HepG2 (cell line): ENCODE measurements around the gene FRK. TPM values are rescaled to one million over a fixed set of nuclear protein-coding genes. Genes with fewer than 3 reads are reported as not detected.
A peak's percentile ranks its signal among the peaks of the same experiment; 100 is the strongest.

Source experiments
- ATAC-seq: fragments of 200-7000 bp; cut with Tn5 transposase; 3 replicates; pipeline ENCODE4 v1.9.1; 2020; ENCODE audit warnings: mild to moderate bottlenecking, moderate library complexity
- Bru-seq: library from RNA; stranded (reverse); fragments of 400-500 nt; gene quantifications from one replicate; lab custom pipeline; 2021; lab: Mats Ljungman, UMichigan
- BruChase-seq, 2 experiments: library from RNA; stranded (reverse); fragments of 400-500 nt; gene quantifications; one replicate each; lab custom pipeline; 2021; lab: Mats Ljungman, UMichigan
- BruUV-seq: library from RNA; stranded (reverse); fragments of 400-500 nt; replicated peaks from 2 replicates; lab custom pipeline; 2021; lab: Mats Ljungman, UMichigan
- CTCF ChIA-PET: fragments of 300-600 bp; formaldehyde crosslinking; extraction: SDS; loops from one replicate; lab custom pipeline; 2021; ENCODE audit warnings: low total read pairs, inconsistent platforms, low intra/inter-chr PET ratio; lab: Yijun Ruan, JAX
- POLR2A ChIA-PET: fragments of 350-600 bp; sonication (Branson Sonifier 250); formaldehyde crosslinking; loops from one replicate; lab custom pipeline; 2020; ENCODE audit warnings: antibody characterized with exemption, inconsistent platforms; lab: Yijun Ruan, JAX
- DNase-seq: peaks from one replicate; pipeline ENCODE4 v3.0.0-alpha.2; 2015; ENCODE audit warnings: low spot score
- FAIRE-seq: peaks from 3 replicates; lab custom pipeline; 2011; peaks lifted over from hg19 to GRCh38; lab: Jason Lieb, UNC
- H2AFZ ChIP-seq: one replicate; pipeline ENCODE4 v1.6.1; 2011; ENCODE audit warnings: low read length, inconsistent platforms
- H3K27ac ChIP-seq: fragments of 300-600 bp; 3 replicates; pipeline ENCODE4 v1.8.0; 2011; ENCODE audit warnings: mixed run types, mild to moderate bottlenecking, mixed read lengths, low read length, inconsistent platforms; ENCODE audit not compliant: insufficient read depth; ENCODE audit errors: extremely low read length
- H3K27me3 ChIP-seq, 2 experiments: fragments of 200-600 bp in 1 of 2; 2 replicates in 1 of 2; 3 replicates in 1 of 2; pipeline versions ENCODE4 v1.6.0 to v1.8.0; 2011; ENCODE audit warnings: low read length in 2 of 2, mild to moderate bottlenecking in 2 of 2, moderate library complexity in 2 of 2, inconsistent platforms in 1 of 2; ENCODE audit not compliant: insufficient read depth in 2 of 2, control insufficient read depth in 1 of 2
- H3K36me3 ChIP-seq, 2 experiments: fragments of 200-600 bp in 1 of 2; replicated peaks in 1 of 2; 2 replicates in 1 of 2; 3 replicates in 1 of 2; pipeline versions ENCODE4 v1.5.1 to v1.8.0; 2011; ENCODE audit warnings: low read length in 2 of 2, inconsistent platforms in 1 of 2; ENCODE audit not compliant: insufficient read depth in 2 of 2, control insufficient read depth in 1 of 2
- H3K4me1 ChIP-seq: 2 replicates; pipeline ENCODE4 v1.5.1; 2012; ENCODE audit warnings: low read length, inconsistent platforms; ENCODE audit not compliant: insufficient read depth
- H3K4me2 ChIP-seq: 2 replicates; pipeline ENCODE4 v1.6.0; 2011; ENCODE audit warnings: low read depth, low read length, inconsistent platforms
- H3K4me3 ChIP-seq, 3 experiments: fragments of 200-600 bp in 1 of 3; sonication (generic), shearing (Covaris generic) in 1 of 3; replicated peaks in 1 of 3; 2 replicates each; pipeline ENCODE4 v1.5.1; 2011 to 2016; ENCODE audit warnings: low read length in 3 of 3, inconsistent platforms in 2 of 3, low read depth in 2 of 3, mild to moderate bottlenecking in 2 of 3, control low read depth in 1 of 3, mixed read lengths in 1 of 3; ENCODE audit not compliant: insufficient read depth in 1 of 3
- H3K79me2 ChIP-seq: one replicate; pipeline ENCODE4 v1.6.1; 2011; ENCODE audit warnings: low read length, inconsistent platforms; ENCODE audit not compliant: insufficient read depth
- H3K9ac ChIP-seq: 2 replicates; pipeline ENCODE4 v1.6.0; 2011; ENCODE audit warnings: mild to moderate bottlenecking, low read depth, low read length, inconsistent platforms; ENCODE audit not compliant: insufficient read depth
- H3K9me3 ChIP-seq: 2 replicates; pipeline ENCODE4 v1.5.1; 2012; ENCODE audit warnings: mild to moderate bottlenecking, low read length
- H4K20me1 ChIP-seq: 2 replicates; pipeline ENCODE4 v1.6.0; 2011; ENCODE audit warnings: inconsistent platforms, mild to moderate bottlenecking, low read length, moderate library complexity; ENCODE audit not compliant: insufficient read depth
- BCL6 ChIP-seq: IDR thresholded peaks from 2 replicates; pipeline ENCODE4 v1.6.1; 2016; ENCODE audit warnings: missing genetic modification reagents, missing compliant biosample characterization
- ELF3 ChIP-seq: IDR thresholded peaks from 2 replicates; pipeline ENCODE4 v1.6.1; 2016; ENCODE audit warnings: missing genetic modification reagents, missing compliant biosample characterization
- ELK4 ChIP-seq: sonication (generic); formaldehyde crosslinking; IDR thresholded peaks from 2 replicates; pipeline ENCODE4 v1.9.0; 2021; ENCODE audit warnings: missing genetic modification reagents, borderline replicate concordance
- GATAD1 ChIP-seq: IDR thresholded peaks from 2 replicates; pipeline ENCODE4 v1.6.1; 2016; ENCODE audit warnings: missing genetic modification reagents, missing compliant biosample characterization
- RFXANK ChIP-seq: IDR thresholded peaks from 2 replicates; pipeline ENCODE4 v1.6.1; 2016
- SOX6 ChIP-seq, 2 experiments: fragments of 450-650 bp in 1 of 2; sonication (generic) in 1 of 2; formaldehyde crosslinking in 1 of 2; IDR thresholded peaks; 2 replicates each; pipeline versions ENCODE4 v1.4.0 to v1.6.1; 2017 to 2020; ENCODE audit warnings: antibody characterized with exemption in 1 of 2, mild to moderate bottlenecking in 1 of 2, missing genetic modification reagents in 1 of 2
- TCF7 ChIP-seq: sonication (generic); IDR thresholded peaks from 2 replicates; pipeline ENCODE4 v1.6.1; 2016; ENCODE audit warnings: antibody characterized with exemption, low read depth
- THYN1 ChIP-seq: sonication (generic); formaldehyde crosslinking; IDR thresholded peaks from 2 replicates; pipeline ENCODE4 v1.8.1; 2023; ENCODE audit warnings: low read depth, mild to moderate bottlenecking, moderate library complexity, missing genetic modification reagents, borderline replicate concordance
- ZBTB14 ChIP-seq: sonication (generic); formaldehyde crosslinking; IDR thresholded peaks from 2 replicates; pipeline ENCODE4 v1.4.0; 2020; ENCODE audit warnings: missing genetic modification reagents
- ZBTB39 ChIP-seq: sonication (generic); formaldehyde crosslinking; IDR thresholded peaks from 2 replicates; pipeline ENCODE4 v1.5.0; 2020; ENCODE audit warnings: missing genetic modification reagents
- ZC3H4 ChIP-seq: sonication (generic); formaldehyde crosslinking; IDR thresholded peaks from 2 replicates; pipeline ENCODE4 v1.4.0; 2020; ENCODE audit warnings: missing genetic modification reagents, borderline replicate concordance
- ZFP62 ChIP-seq: sonication (generic); formaldehyde crosslinking; IDR thresholded peaks from 2 replicates; pipeline ENCODE4 v1.4.0; 2020; ENCODE audit warnings: missing genetic modification reagents
- ZSCAN25 ChIP-seq: sonication (generic); formaldehyde crosslinking; IDR thresholded peaks from 2 replicates; pipeline ENCODE4 v1.8.0; 2022; ENCODE audit warnings: mild to moderate bottlenecking, missing genetic modification reagents
- WGBS: methylation state at CpG from one replicate; pipeline ENCODE4 v1.1.6; 2017; ENCODE audit warnings: low lambda C conversion rate; 5-methylcytosine and 5-hydroxymethylcytosine counted together
- in situ Hi-C: cut with HindIII; loops from 2 replicates; pipeline ENCODE4 v1.10.0; 2017; ENCODE audit warnings: low pct_unique_long_range_greater_than_20kb; ENCODE audit not compliant: extremely low pct_ligation_motif_present
- intact Hi-C: fragments of 100-400 bp; cut with micrococcal nuclease; formaldehyde crosslinking; loops from one replicate; pipeline ENCODE4 v1.10.0; 2022; ENCODE audit not compliant: unreplicated experiment
- long read RNA-seq, 2 experiments: library from RNA in 1 of 2; library from polyadenylated mRNA in 1 of 2; stranded (forward) in 1 of 2; unstranded in 1 of 2; transcript quantifications; one replicate each; pipeline ENCODE4 v2.0.0, GENCODE V29; 2019 to 2022
- polyA minus RNA-seq, 3 experiments: library from RNA; depleted of rRNA, polyadenylated mRNA; stranded (reverse); fragments of >200 nt; gene quantifications; 2 replicates each; pipeline ENCODE4 v1.2.3, GENCODE V29; 2011; ENCODE audit warnings: low replicate concordance in 1 of 3
- polyA plus RNA-seq, 8 experiments: library from polyadenylated mRNA; depleted of rRNA in 3 of 8; stranded (reverse) in 7 of 8; unstranded in 1 of 8; fragments of >200 nt; fragmentation: Illumina TruSeq in 4 of 8; extraction: Trizol in 4 of 8; gene quantifications; 2 replicates each; pipeline versions ENCODE4 v1.2.1 to v1.2.3, GENCODE V29; 2011 to 2016; ENCODE audit warnings: low read depth in 4 of 8, missing spikeins in 1 of 8, mixed read lengths in 1 of 8; ENCODE audit not compliant: insufficient read depth in 1 of 8
- total RNA-seq, 5 experiments: library from RNA; depleted of rRNA; stranded (reverse); fragments of >200 nt; fragmentation: Illumina TruSeq; extraction: Trizol; gene quantifications; 2 replicates each; pipeline ENCODE4 v1.2.3, GENCODE V29; 2016; ENCODE audit warnings: low read depth in 1 of 5

Gene FRK
- total RNA-seq (2016; rRNA removed; fragmentation: Illumina TruSeq; extraction: Trizol) (2.9 and 4.5 TPM in 2 replicates), polyA plus RNA-seq (2011; rRNA removed) (1.3 and 1.5 TPM in 2 replicates), polyA minus RNA-seq (2011; rRNA and poly(A)+ RNA removed; ENCODE audit: low replicate concordance) (5.6 and 8.1 TPM in 2 replicates), Bru-seq, nascent RNA (percentile 84 among the genes with signal in this experiment), BruChase-seq, experiment 1, labeled RNA remaining after a 6-hour chase (percentile 66 among the genes with signal in this experiment), BruChase-seq, experiment 2, labeled RNA remaining after a 2-hour chase (percentile 73 among the genes with signal in this experiment)
- 0.51 and 0.62 TPM in 2 replicates for total RNA-seq (2016; cell fraction: cytosol; rRNA removed; fragmentation: Illumina TruSeq; extraction: Trizol; ENCODE audit: low read depth)
- total RNA-seq (2016; cell fraction: insoluble cytoplasmic fraction; rRNA removed; fragmentation: Illumina TruSeq; extraction: Trizol) = 2.9 and 4.1 TPM in 2 replicates
- total RNA-seq (2016; cell fraction: membrane; rRNA removed; fragmentation: Illumina TruSeq; extraction: Trizol) = 0.86 and 0.93 TPM in 2 replicates
- total RNA-seq (2016; cell fraction: nucleus; rRNA removed; fragmentation: Illumina TruSeq; extraction: Trizol) = 6.1 and 6.5 TPM in 2 replicates
- polyA plus RNA-seq (2011; cell fraction: cytosol; rRNA removed) = 0.56 and 1.2 TPM in 2 replicates
- polyA plus RNA-seq (2011; cell fraction: nucleus; rRNA removed) = 1.7 and 2.6 TPM in 2 replicates
- polyA plus RNA-seq (2012) = 0.65 and 0.80 TPM in 2 replicates
- 0.08 and 0.10 TPM in 2 replicates for polyA plus RNA-seq (2016; cell fraction: cytosol; fragmentation: Illumina TruSeq; extraction: Trizol; ENCODE audit: low read depth)
- 1.7 and 1.9 TPM in 2 replicates for polyA plus RNA-seq (2016; cell fraction: insoluble cytoplasmic fraction; fragmentation: Illumina TruSeq; extraction: Trizol; ENCODE audit: low read depth)
- 0.18 and 0.27 TPM in 2 replicates for polyA plus RNA-seq (2016; cell fraction: membrane; fragmentation: Illumina TruSeq; extraction: Trizol; ENCODE audit: low read depth)
- 2.1 and 2.6 TPM in 2 replicates for polyA plus RNA-seq (2016; cell fraction: nucleus; fragmentation: Illumina TruSeq; extraction: Trizol; ENCODE audit: insufficient read depth, low read depth)
- 2.5 and 3.6 TPM in 2 replicates for polyA minus RNA-seq (2011; cell fraction: cytosol; rRNA and poly(A)+ RNA removed)
- 16.5 and 22.3 TPM in 2 replicates for polyA minus RNA-seq (2011; cell fraction: nucleus; rRNA and poly(A)+ RNA removed)
- long read RNA-seq, experiment 1, full-length matches to known transcripts = 1 of 4 reads
- long read RNA-seq, experiment 1, partial matches to known transcripts = 3 of 4 reads
- long read RNA-seq, experiment 1, other reads (novel, unspliced or antisense) = 0 of 4 reads
- long read RNA-seq, experiment 2, full-length matches to known transcripts = 2 of 4 reads
- long read RNA-seq, experiment 2, partial matches to known transcripts = 0 of 4 reads
- long read RNA-seq, experiment 2, other reads (novel, unspliced or antisense) = 2 of 4 reads

- ChIA-PET POLR2A (interaction anchor here (0.6 to 2.7 kb wide), 17 partner anchors 9 to 219 kb away, joined by 3 to 51 read pairs (median 4); partner anchors contain the start of genes NT5DC1 and TSPYL1), CTCF (interaction anchor here (1.2 kb wide), 1 partner anchor 50 kb away, joined by 3 read pairs; no protein-coding TSS in a partner anchor)
- in situ Hi-C loops = no loop called here
- Histone ChIP-seq H3K9me3 (no peaks in the 10 kb centered on the region), H3K79me2 (peaks cover 43% of the 10 kb centered on the region), H3K36me3 (no peaks in the 10 kb centered on the region), H3K27me3 (no peaks in the 10 kb centered on the region; a peak in 1 of 5 replicates), H4K20me1 (peaks cover 5% of the 10 kb centered on the region; the same call in 1 of the 2 replicates), H3K4me3 (peak within 1 kb of the TSS; percentile 74 to 90 (median 88)), H3K9ac (peak within 1 kb of the TSS; percentile 85), H3K4me1 (peaks cover 37% of the 10 kb centered on the region), H3K27ac (peak within 1 kb of the TSS; percentile 87), H2AFZ (peak within 1 kb of the TSS; percentile 97), H3K4me2 (peak within 1 kb of the TSS; percentile 87)
- peak; percentile 93 for DNase-seq
- intact Hi-C loops = loop anchor here (1.0 kb wide), 3 partner anchors 11 to 49 kb away; no protein-coding TSS in a partner anchor
- peak; percentile 82 for FAIRE-seq
- ATAC-seq = peak; percentile 97
- TSS peak; percentile 64 for BruUV-seq
- WGBS = 1% methylated on average over 7 of the region's 7 CpGs
- TF ChIP-seq ZC3H4 (CRISPR knock-in tag) = no peak
- TF ChIP-seq ELK4 (CRISPR knock-in tag) = no peak
- TF ChIP-seq ZSCAN25 (CRISPR knock-in tag) = no peak
- no peak; the same call in 1 of the 2 replicates for TF ChIP-seq RFXANK
- no peak for TF ChIP-seq SOX6 (IDR thresholded peaks at IDR 0.05)
- peak; percentile 45 for TF ChIP-seq SOX6 (CRISPR knock-in tag; IDR thresholded peaks at IDR 0.05)
- TF ChIP-seq ZFP62 (CRISPR knock-in tag) = no peak
- 0 out of 2 replicates have a peak, but pooled peaks have one; percentile 26 for TF ChIP-seq GATAD1
- no peak for TF ChIP-seq ZBTB39 (CRISPR knock-in tag)
- peak; percentile 100 for TF ChIP-seq ELF3
- no peak for TF ChIP-seq TCF7
- TF ChIP-seq THYN1 (CRISPR knock-in tag) = no peak
- TF ChIP-seq BCL6 (CRISPR knock-in tag) = peak; percentile 17; the same call in 1 of the 2 replicates
- TF ChIP-seq ZBTB14 = no peak
These were observed at the start of gene FRK for GRCh38 chr6:116060572-116061283. TSS of gene FRK (minus strand) at chr6:116060891. CDS start at chr6:116060311, 580 bp downstream.
